MM.1S (cell line): ENCODE data around the gene RUSF1.

ENCODE experiments used
- DNase-seq: peaks from one replicate; pipeline ENCODE4 v3.0.0-alpha.2; 2015
- H2AFZ ChIP-seq: fragments of 300-600 bp; sonication (generic); 2 replicates; pipeline ENCODE4 v1.6.0; 2016; ENCODE audit warnings: antibody characterized with exemption, low read length
- H3F3A ChIP-seq: fragments of 300-600 bp; sonication (generic); 2 replicates; pipeline ENCODE4 v1.6.1; 2016; ENCODE audit warnings: mild to moderate bottlenecking, antibody characterized with exemption, low read length, moderate library complexity, mixed read lengths; ENCODE audit not compliant: insufficient read depth
- H3K27ac ChIP-seq: fragments of 300-600 bp; sonication (generic); 2 replicates; pipeline ENCODE4 v1.5.1; 2016; ENCODE audit warnings: mild to moderate bottlenecking, low read length
- H3K27me3 ChIP-seq: fragments of 300-600 bp; sonication (generic); replicated peaks from 2 replicates; pipeline ENCODE4 v1.6.0; 2016; ENCODE audit warnings: low read length; ENCODE audit not compliant: insufficient read depth
- H3K36me3 ChIP-seq: fragments of 300-600 bp; sonication (generic); replicated peaks from 2 replicates; pipeline ENCODE4 v1.6.1; 2016; ENCODE audit warnings: mild to moderate bottlenecking, low read length, mixed read lengths; ENCODE audit not compliant: insufficient read depth
- H3K4me1 ChIP-seq: fragments of 300-600 bp; sonication (generic); 2 replicates; pipeline ENCODE4 v1.6.1; 2016; ENCODE audit warnings: low read length, mixed read lengths
- H3K4me2 ChIP-seq: fragments of 300-600 bp; sonication (generic); 2 replicates; pipeline ENCODE4 v1.6.0; 2016; ENCODE audit warnings: low read depth, low read length
- H3K4me3 ChIP-seq: fragments of 300-600 bp; sonication (generic); 2 replicates; pipeline ENCODE4 v1.5.1; 2016; ENCODE audit warnings: low read length, mixed read lengths
- H3K79me2 ChIP-seq: fragments of 300-600 bp; sonication (generic); 2 replicates; pipeline ENCODE4 v1.6.1; 2016; ENCODE audit warnings: mixed run types, low read length, mixed read lengths
- H3K9ac ChIP-seq: fragments of 300-600 bp; sonication (generic); 2 replicates; pipeline ENCODE4 v1.6.1; 2016; ENCODE audit warnings: low read length, mixed read lengths
- H3K9me2 ChIP-seq: fragments of 300-600 bp; sonication (generic); replicated peaks from 2 replicates; pipeline ENCODE4 v1.6.1; 2016; ENCODE audit warnings: mild to moderate bottlenecking, low read length, mixed read lengths; ENCODE audit not compliant: insufficient read depth
- H3K9me3 ChIP-seq: fragments of 300-600 bp; sonication (generic); replicated peaks from 2 replicates; pipeline ENCODE4 v1.6.1; 2016; ENCODE audit warnings: mild to moderate bottlenecking, low read length, mixed read lengths; ENCODE audit not compliant: insufficient read depth
- H4K20me1 ChIP-seq: fragments of 300-600 bp; sonication (generic); 2 replicates; pipeline ENCODE4 v1.6.1; 2016; ENCODE audit warnings: mild to moderate bottlenecking, low read length, moderate library complexity, mixed read lengths; ENCODE audit not compliant: insufficient read depth
- EZH2 ChIP-seq: fragments of 300-600 bp; sonication (generic); optimal IDR thresholded peaks from 2 replicates; pipeline ENCODE3; 2017; ENCODE audit warnings: low read depth, mild to moderate bottlenecking, antibody characterized with exemption, low read length, mixed read lengths
- EZH2phosphoT487 ChIP-seq: fragments of 300-600 bp; sonication (generic); IDR thresholded peaks from 2 replicates; pipeline ENCODE4 v1.6.1; 2018; ENCODE audit warnings: antibody characterized with exemption, low read length
- TF ChIP-seq, protein P1 (sequence below): fragments of 300-600 bp; sonication (generic); IDR thresholded peaks from 2 replicates; pipeline ENCODE4 v1.5.1; 2016; ENCODE audit warnings: antibody characterized with exemption, low read length, mixed read lengths

Gene RUSF1

DNA sequence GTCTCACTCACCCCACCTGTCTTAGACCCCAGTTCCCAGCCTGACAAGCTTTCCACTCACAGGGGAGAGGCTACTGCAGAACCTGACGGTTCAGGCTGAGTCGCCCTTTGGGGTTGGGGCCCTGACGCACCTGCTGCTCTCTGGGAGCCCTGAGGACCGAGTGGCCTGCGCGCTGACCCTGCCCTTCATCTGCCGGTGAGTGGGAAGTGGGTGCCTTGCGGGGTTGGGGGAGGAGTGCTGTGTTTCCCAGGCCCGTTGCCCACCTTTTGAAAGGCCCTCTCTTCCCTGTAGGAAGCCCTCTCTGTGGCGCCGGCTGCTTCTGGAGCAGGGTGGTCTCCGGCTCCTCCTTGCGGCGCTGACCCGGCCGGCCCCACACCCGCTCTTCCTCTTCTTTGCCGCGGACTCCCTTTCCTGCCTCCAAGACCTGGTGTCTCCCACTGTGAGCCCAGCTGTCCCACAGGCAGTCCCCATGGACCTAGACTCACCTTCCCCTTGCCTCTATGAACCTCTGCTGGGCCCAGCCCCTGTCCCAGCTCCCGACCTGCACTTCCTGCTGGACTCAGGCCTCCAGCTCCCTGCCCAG lies 42.3 kb downstream of the RUSF1 start:
- no peak for TF ChIP-seq EZH2phosphoT487
- TF ChIP-seq EZH2: no peak
- TF ChIP-seq, protein P1, sequence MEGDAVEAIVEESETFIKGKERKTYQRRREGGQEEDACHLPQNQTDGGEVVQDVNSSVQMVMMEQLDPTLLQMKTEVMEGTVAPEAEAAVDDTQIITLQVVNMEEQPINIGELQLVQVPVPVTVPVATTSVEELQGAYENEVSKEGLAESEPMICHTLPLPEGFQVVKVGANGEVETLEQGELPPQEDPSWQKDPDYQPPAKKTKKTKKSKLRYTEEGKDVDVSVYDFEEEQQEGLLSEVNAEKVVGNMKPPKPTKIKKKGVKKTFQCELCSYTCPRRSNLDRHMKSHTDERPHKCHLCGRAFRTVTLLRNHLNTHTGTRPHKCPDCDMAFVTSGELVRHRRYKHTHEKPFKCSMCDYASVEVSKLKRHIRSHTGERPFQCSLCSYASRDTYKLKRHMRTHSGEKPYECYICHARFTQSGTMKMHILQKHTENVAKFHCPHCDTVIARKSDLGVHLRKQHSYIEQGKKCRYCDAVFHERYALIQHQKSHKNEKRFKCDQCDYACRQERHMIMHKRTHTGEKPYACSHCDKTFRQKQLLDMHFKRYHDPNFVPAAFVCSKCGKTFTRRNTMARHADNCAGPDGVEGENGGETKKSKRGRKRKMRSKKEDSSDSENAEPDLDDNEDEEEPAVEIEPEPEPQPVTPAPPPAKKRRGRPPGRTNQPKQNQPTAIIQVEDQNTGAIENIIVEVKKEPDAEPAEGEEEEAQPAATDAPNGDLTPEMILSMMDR: no peak
- Histone ChIP-seq H3K27me3 (no peaks in the 10 kb centered on the region), H4K20me1 (no peaks in the 10 kb centered on the region), H3K79me2 (peaks cover 4% of the 10 kb centered on the region; the same call in 1 of the 2 replicates), H3K4me1 (no peaks in the 10 kb centered on the region), H3K4me3 (no peak overlapping the region), H3K9me2 (no peaks in the 10 kb centered on the region), H3K9me3 (no peaks in the 10 kb centered on the region), H3K9ac (no peak overlapping the region), H3K27ac (no peak overlapping the region), H3F3A (no peaks in the 10 kb centered on the region), H3K36me3 (no peaks in the 10 kb centered on the region), H3K4me2 (no peak overlapping the region), H2AFZ (no peak overlapping the region)
- DNase-seq: no peak

- no peaks in the 10 kb centered on the region for H4K20me1 ChIP-seq
- TF ChIP-seq EZH2 (no peak), EZH2phosphoT487 (no peak)
- TF ChIP-seq, protein P1: no peak
- no peak for DNase-seq
- H3K4me3 ChIP-seq: no peak overlapping the region
- H3K36me3 ChIP-seq: no peaks in the 10 kb centered on the region
- H3K27ac ChIP-seq: no peak overlapping the region
- no peak overlapping the region for H3K9ac ChIP-seq
- H3F3A ChIP-seq: peaks cover 8% of the 10 kb centered on the region
- H3K9me3 ChIP-seq: no peaks in the 10 kb centered on the region
- peaks cover 13% of the 10 kb centered on the region for H3K79me2 ChIP-seq
- H3K4me1 ChIP-seq: peaks cover 5% of the 10 kb centered on the region
- no peaks in the 10 kb centered on the region for H3K9me2 ChIP-seq
- no peak overlapping the region for H3K4me2 ChIP-seq
- H3K27me3 ChIP-seq: no peaks in the 10 kb centered on the region
- H2AFZ ChIP-seq: no peak overlapping the region
Measured at GRCh38 chr16:31464781-31465260, 43.4 kb downstream of the RUSF1 start.

DNA sequence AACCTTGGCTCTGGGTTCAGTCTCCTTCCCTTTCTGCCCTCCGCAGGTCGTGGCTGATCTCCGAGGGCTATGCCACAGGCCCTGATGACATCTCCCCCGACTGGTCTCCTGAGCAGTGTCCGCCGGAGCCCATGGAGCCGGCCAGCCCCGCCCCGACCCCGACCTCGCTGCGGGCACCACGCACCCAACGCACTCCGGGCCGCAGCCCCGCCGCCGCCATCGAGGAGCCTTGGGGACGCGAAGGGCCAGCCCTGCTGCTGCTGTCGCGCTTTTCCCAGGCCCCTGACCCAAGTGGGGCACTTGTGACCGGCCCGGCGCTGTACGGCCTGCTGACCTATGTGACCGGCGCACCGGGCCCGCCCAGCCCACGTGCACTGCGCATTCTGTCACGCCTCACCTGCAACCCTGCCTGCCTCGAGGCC lies 43.8 kb downstream of the RUSF1 start:
- no peak for TF ChIP-seq EZH2phosphoT487
- TF ChIP-seq, protein P1: no peak
- no peak for TF ChIP-seq EZH2
- Histone ChIP-seq H4K20me1 (no peaks in the 10 kb centered on the region), H3K27ac (no peak overlapping the region), H3K4me2 (no peak overlapping the region), H3K9ac (no peak overlapping the region), H3K4me3 (no peak overlapping the region), H3K79me2 (peaks cover 13% of the 10 kb centered on the region), H3K9me2 (no peaks in the 10 kb centered on the region), H3F3A (peaks cover 9% of the 10 kb centered on the region), H3K27me3 (no peaks in the 10 kb centered on the region), H3K4me1 (peaks cover 5% of the 10 kb centered on the region), H2AFZ (no peak overlapping the region), H3K9me3 (no peaks in the 10 kb centered on the region), H3K36me3 (no peaks in the 10 kb centered on the region)
- no peak for DNase-seq
